ENCODE data around the gene AMZ1. TPM values are rescaled to one million over a fixed set of nuclear protein-coding genes. Genes with fewer than 3 reads are reported as not detected.

AMZ1 gene
- total RNA-seq, 1 donor from 2014 or later, result 1.2 TPM

DNA sequence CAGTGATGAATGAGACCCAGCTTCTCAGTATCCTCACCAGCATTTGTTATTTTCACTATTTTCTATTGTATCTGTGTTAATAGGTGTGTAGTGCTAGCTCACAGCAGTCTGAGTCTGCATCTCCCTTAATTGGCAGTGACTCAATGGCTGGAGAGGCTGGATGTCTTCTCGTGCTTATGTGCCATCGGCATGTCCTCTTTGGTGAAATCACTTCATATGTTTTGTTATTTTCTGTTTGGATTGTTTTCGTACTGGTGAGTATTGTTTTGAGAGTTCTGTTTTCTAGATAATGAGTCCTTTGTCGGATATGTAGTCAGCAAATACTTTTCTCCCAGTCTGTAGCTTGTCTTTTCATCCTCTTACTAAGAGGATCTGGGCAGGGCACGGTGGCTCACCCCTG lies 66.1 kb downstream of the AMZ1 start:
- no peaks in the 10 kb centered on the region for H3K27me3 Mint-ChIP-seq
- TF ChIP-seq, protein P1, sequence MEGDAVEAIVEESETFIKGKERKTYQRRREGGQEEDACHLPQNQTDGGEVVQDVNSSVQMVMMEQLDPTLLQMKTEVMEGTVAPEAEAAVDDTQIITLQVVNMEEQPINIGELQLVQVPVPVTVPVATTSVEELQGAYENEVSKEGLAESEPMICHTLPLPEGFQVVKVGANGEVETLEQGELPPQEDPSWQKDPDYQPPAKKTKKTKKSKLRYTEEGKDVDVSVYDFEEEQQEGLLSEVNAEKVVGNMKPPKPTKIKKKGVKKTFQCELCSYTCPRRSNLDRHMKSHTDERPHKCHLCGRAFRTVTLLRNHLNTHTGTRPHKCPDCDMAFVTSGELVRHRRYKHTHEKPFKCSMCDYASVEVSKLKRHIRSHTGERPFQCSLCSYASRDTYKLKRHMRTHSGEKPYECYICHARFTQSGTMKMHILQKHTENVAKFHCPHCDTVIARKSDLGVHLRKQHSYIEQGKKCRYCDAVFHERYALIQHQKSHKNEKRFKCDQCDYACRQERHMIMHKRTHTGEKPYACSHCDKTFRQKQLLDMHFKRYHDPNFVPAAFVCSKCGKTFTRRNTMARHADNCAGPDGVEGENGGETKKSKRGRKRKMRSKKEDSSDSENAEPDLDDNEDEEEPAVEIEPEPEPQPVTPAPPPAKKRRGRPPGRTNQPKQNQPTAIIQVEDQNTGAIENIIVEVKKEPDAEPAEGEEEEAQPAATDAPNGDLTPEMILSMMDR (conservative IDR thresholded peaks at IDR 0.05), result no peak
- peaks cover 4% of the 10 kb centered on the region for H3K9me3 Mint-ChIP-seq
- peaks cover 16% of the 10 kb centered on the region for H3K36me3 Mint-ChIP-seq
- H3K27ac Mint-ChIP-seq, result no peak overlapping the region
- no peak for DNase-seq (ENCODE audit: extremely low spot score, unreplicated experiment)
- no peak overlapping the region for H3K4me3 Mint-ChIP-seq
- peaks cover 15% of the 10 kb centered on the region for H3K4me1 Mint-ChIP-seq (ENCODE audit: unreplicated experiment)

DNA sequence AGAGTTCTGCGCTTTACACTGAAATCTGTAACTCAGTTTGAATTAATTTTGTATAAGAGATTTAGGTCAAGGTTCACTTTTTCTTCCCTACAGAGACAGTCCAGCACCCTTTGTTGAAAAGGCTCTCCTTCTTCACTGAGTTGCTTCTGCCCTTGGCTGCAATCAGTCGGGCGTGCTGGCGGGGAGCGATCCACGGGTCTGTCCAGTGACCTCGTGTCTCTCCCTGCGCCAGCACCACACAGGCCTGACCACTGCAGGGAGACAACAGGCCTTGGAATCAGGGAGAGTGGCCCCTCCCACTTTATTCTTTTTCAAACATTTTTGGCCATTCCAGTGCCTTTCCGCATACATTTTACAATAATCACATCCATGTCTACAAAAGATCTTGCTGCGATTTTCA lies 66.9 kb downstream of the AMZ1 start:
- Mint-ChIP-seq H3K4me3 (no peak overlapping the region), H3K9me3 (peaks cover under 1% of the 10 kb centered on the region), H3K4me1 (ENCODE audit: unreplicated experiment) (peaks cover 22% of the 10 kb centered on the region), H3K36me3 (peaks cover 16% of the 10 kb centered on the region), H3K27me3 (no peaks in the 10 kb centered on the region), H3K27ac (no peak overlapping the region)
- no peak for DNase-seq (ENCODE audit: extremely low spot score, unreplicated experiment)
- TF ChIP-seq, protein P1 (conservative IDR thresholded peaks at IDR 0.05), result no peak

DNA sequence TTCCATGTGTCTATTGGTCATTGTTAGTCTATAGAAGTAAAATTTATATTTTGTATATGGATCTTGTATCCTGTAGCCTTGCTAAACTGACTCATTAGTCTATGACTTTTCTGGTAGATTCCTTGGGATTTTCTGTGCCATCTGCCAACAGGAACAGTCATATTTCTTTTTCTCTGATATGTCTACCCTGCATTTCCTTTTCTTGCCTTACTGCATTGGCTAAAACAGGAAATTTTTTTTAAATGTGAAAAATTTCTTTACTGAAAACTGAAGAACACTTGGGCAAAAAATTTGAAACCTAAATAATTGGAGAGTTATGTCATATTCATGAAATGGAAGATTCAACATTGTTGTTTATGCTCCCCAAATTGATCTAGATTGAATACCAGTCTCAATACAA lies 67.5 kb downstream of the AMZ1 start:
- Mint-ChIP-seq H3K27ac (no peak overlapping the region), H3K4me3 (no peak overlapping the region), H3K27me3 (no peaks in the 10 kb centered on the region), H3K9me3 (no peaks in the 10 kb centered on the region), H3K4me1 (ENCODE audit: unreplicated experiment) (peaks cover 28% of the 10 kb centered on the region), H3K36me3 (peaks cover 16% of the 10 kb centered on the region)
- DNase-seq (ENCODE audit: extremely low spot score, unreplicated experiment), result no peak
- TF ChIP-seq, protein P1 (conservative IDR thresholded peaks at IDR 0.05), result no peak

DNA sequence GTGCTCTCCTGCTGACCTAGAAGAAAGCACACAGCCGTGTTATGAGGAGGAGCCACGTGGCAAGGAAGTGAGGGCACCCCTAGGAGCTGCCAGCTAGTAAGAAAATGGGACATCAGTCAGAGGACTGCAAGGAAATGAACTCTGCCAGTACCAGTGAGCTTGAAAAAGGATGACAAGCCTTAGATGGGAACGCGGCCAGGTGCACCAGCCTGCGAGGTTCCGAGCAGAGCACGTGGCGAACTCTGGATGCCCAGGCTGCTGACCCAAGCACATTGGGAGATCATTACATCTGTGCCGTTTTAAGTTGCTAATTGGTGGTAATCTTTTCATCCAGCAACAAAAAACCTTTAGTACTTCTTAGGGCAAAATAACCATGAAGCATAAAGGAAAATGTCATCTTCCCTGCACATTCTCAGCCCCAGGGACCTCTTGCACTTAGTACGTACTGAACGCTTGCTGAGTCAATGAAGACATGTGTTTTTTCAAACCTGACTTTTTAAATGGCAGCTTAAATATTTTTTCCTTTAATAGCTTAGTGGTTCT lies 69.4 kb downstream of the AMZ1 start:
- Mint-ChIP-seq H3K4me1 (ENCODE audit: unreplicated experiment) (peaks cover 33% of the 10 kb centered on the region), H3K36me3 (peaks cover 26% of the 10 kb centered on the region), H3K27ac (peak overlapping the region; percentile 84), H3K9me3 (no peaks in the 10 kb centered on the region), H3K27me3 (no peaks in the 10 kb centered on the region), H3K4me3 (no peak overlapping the region)
- DNase-seq (ENCODE audit: extremely low spot score, unreplicated experiment), result no peak
- TF ChIP-seq, protein P1 (conservative IDR thresholded peaks at IDR 0.05), result no peak

DNA sequence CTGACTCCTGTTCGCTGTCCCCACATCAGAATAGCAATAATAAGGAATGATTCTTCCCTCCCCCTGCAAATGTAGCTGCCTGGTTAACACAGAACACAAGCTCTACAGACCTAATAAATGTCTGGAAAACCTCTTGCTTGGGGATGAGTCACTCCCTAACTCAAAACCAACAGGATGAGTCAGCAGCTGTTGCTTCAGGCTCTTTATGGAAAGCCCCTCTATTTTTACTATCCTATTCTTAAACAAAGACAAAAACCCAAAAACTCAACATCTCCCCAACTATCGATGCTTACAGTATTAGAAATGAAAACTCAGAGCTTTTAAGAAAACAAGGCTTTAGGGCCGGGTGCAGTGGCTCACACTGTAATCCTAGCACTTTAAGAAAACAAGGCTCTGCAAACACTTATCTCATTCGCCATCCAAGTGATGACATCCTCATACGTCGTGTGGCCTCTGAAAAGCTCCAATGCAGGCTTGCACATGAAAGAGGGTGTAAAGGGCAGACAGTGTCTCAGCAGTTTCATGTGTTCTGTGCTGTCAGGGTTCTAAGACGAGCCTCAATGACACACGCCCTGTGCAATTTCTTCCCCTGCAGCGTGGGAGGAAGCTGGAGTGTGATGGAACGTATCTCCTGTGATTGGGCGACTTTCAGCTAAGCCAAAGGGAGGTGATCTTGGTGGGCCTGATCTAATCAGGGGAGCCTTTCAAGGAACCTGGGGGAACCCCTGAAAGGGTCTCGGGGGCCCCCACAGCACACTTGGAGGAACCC lies 70.1 kb downstream of the AMZ1 start:
- TF ChIP-seq, protein P1 (conservative IDR thresholded peaks at IDR 0.05), result no peak
- peaks cover 27% of the 10 kb centered on the region for H3K36me3 Mint-ChIP-seq
- H3K27me3 Mint-ChIP-seq, result no peaks in the 10 kb centered on the region
- peaks cover 33% of the 10 kb centered on the region for H3K4me1 Mint-ChIP-seq (ENCODE audit: unreplicated experiment)
- DNase-seq (ENCODE audit: extremely low spot score, unreplicated experiment), result no peak
- H3K27ac Mint-ChIP-seq, result peak overlapping the region; percentile 84
- H3K4me3 Mint-ChIP-seq, result peak overlapping the region; percentile 5
- H3K9me3 Mint-ChIP-seq, result no peaks in the 10 kb centered on the region
